AG20443 (cell line): ENCODE data around the gene DLG2.
"Not testable (repeated sequence)": the region's sequence is repeated elsewhere in the genome, so short reads cannot be mapped to it uniquely, and the experiment has no call there.

Experiments used
- DNase-seq: peaks from one replicate; pipeline ENCODE4 v3.0.0; 2012; ENCODE audit warnings: low spot score, mixed read lengths

The DLG2 gene

DNA sequence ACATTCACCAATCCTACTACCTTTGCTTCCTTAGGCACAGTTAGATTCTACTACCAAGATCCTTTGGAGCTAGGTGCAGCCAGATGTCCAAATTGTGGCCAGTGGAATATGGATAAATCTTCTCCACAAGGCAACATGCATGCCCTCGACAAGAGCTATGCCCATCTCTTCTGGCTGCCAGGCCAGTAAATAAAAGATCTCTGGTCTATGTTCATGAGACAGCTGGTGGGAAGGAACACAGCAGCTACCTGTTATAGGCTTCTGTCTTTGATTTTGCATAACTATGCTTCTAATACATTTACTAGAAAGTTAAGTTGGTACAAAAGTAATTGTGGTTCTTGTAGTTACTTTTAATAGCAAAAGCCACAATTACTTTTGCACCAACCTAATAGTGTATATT lies 182.7 kb downstream of the DLG2 start:
- no peak for DNase-seq

DNA sequence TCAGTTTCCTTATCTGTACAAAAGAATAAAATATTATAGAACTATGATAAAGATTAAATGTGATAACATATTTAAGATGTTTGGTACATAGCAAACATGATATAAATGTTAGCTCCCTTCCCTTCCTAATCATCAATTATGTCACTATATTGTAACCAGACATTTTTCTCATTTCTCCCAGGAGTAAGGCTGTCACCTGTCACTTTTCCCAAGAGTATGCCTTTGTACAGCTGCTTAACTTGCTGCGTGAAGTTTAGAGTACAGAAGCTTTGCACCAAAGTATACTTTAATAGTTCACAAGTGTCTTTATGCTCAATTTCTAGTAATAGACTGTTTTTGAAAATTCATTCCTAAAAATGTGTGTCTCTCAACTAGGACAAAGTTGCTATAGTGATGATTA lies 186.9 kb downstream of the DLG2 start:
- DNase-seq: no peak

DNA sequence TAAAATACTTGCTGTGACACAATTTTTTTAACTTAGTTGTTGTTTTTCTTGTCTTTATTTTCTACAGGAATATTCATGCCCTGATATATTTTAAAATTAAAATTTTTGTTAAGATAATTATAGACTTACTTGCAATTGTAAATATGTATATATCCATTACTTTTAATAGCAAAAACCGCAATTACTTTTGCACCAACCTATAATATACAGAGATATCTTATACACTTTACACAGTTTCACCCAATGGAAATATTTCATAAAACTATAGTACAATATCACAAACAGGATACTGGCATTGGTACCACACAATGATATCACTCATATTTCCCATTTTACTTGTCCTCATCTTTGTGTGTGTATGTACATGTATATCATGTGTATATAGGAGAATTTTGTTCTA lies 188.8 kb downstream of the DLG2 start:
- DNase-seq: no peak

DNA sequence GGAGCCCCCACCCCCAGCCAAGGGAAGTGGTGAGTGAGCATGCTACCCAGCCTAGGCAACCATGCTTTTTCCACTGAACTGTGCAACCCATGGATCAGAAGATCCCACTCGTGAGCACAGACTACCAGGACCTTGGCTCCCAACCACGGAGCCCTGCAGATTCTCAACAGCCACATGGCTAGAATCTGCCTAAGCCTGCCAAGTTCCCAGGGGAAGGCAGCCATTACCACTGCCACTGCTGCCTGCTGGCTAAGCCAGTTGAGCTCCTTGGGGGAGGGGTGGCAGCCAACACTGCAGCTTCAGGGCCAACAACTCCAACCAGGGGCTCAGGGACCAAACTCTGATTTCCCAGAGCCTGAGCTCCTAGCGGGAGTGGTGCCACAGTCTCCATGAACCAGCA lies 195.8 kb downstream of the DLG2 start:
- no peak for DNase-seq

DNA sequence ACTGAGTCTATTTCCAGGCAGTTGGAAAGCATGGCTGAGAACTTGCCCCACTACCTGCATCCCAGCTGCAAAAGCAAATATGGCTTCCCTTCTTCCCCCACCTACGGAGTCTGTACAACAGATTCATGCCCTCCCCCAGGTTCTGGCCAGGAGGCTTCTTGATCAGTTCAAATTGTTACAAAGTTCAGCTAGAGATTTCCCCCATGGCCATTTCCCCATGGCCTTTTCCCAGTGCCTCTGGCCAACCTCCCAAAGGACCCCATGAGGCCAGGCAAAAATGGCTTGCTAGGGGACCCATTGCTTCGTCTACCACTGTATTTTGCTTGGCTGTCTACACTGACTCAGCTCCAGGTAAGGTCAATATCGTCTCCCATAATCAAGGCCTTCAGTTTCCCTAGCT lies 203.3 kb downstream of the DLG2 start:
- no peak for DNase-seq

DNA sequence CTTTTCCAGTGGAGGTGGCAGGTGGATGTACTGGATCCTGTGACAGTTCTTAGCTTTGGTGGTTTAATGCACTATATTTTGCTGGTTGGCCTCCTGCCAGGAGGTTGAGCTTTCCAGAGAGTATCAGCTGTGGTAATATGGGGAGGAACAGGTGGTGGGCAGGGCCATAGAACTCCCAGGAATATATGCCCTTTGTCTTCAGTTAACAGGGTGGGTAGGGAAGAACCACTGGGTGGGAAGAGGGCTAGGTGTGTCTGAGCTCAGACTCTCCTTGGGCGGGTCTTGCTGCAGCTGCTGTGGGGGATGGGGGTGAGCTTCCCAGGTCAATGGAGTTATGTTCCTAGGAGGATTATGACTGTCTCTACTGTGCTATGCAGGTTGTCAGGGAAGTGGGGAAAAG lies 203.8 kb downstream of the DLG2 start:
- DNase-seq: no peak

DNA sequence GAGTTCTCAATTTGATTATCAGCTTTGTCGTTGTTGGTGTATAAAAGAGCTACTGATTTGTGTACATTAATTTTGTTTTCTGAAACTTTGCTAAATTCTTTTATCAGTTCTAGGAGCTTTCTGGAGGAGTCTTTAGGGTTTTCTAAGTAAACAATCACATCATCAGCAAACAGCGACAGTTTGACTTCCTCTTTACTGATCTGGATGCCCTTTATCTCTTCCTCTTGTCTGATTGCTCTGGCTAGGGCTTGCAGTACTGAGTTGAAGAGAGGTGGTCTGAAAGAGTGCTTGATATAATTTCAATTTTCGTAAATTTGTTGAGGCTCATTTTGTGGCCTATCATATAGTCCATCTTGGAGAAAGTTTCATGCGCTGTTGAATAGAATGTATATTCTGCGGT lies 213.0 kb downstream of the DLG2 start:
- DNase-seq: no peak

DNA sequence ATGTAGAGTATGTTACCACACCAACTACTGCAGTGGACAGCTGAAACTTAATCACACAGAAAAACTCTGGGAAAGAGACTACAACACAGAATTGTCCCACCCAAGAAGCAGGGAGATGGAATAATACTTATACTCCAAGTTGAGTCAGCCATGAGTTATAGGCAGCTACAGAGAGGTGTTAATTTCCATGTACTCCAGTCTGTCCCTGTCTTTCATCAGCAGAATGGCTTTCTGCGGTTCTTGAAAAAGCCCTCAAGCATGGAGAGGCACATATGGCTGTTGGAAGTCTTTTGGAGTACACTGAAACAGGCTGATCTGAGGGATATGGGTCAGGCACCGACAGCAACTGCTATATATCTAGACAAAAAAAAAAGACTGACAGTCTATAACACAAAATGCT lies 219.5 kb downstream of the DLG2 start:
- DNase-seq: no peak

DNA sequence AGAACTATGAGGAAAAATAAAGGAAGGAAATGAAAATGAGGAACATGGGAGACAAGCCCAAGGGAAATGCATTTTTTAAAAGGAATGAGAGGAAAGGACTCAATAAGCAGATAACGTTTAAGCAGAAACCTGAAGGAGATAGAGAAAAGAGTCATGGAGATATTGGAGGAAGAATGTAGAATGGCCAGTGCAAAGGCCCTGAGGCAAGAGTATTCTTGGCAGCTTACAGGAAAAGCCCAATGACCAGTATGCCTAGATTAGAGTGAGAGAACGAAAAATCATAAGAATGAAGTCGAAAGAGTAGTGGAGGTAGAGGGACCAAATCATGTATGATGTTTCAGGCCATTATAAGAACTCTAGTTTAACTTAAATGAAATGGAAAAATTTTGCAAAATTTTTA lies 220.3 kb downstream of the DLG2 start:
- no peak for DNase-seq

DNA sequence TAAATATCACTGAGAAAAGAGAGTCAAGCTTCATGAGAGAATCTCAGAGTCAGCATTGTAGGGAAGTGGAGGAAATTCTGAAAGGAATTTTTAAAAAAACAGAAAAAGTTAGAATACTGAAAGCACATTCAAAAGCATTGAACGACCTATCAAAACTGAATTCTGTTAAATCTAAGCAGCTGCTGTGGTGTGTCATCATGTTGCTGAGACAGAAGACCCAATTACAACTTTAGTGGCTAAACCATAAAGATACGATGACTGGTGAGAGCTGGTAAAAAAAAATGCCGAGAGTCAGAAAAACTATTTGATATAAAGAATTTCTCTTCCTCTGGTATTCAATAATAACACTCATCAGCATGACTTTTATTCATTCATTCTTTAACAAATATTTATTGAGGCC lies 220.8 kb downstream of the DLG2 start:
- no peak for DNase-seq

DNA sequence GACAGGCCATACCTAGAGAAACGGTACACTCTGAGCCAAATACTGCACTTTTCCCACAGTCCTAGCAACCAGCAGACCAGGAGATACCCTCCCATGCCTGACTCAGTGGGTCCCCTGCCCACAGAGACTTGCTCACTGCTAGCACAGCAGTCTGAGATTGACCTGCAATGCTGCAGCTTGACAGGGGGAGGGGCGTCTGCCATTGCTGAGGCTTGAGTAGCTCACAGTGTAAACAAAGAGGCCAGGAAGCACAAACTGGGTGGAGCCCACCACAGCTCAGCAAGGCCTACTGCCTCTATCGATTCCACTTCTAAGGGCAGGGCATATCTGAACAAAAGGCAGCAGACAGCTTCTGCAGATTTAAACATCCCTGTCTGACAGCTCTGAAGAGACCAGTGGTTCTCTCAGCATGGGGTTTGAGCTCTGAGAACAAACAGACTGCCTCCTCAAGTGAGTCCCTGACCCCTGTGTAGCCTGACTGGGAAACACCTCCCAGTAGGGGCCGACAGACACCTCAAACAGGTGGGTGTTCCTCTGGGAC lies 231.6 kb downstream of the DLG2 start:
- DNase-seq: not testable (repeated sequence)

DNA sequence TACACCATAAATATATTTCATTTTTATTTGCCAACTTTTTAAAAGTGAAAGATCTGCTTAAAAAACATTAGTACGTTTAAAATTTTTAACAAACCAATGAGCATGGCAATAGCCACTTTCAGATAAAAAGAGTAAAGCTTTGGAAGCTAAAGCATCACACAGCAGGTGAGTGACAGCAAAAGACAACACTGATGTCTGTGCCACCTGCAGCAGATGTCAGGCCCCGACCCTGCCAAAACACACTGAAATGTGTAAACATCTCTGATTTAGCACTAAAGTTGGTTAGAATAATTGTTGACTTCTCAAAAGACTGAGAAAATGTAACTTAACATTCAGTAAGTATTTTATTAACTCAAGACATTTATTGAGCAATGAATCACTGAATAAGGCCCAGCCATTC lies 232.9 kb downstream of the DLG2 start:
- DNase-seq: no peak

DNA sequence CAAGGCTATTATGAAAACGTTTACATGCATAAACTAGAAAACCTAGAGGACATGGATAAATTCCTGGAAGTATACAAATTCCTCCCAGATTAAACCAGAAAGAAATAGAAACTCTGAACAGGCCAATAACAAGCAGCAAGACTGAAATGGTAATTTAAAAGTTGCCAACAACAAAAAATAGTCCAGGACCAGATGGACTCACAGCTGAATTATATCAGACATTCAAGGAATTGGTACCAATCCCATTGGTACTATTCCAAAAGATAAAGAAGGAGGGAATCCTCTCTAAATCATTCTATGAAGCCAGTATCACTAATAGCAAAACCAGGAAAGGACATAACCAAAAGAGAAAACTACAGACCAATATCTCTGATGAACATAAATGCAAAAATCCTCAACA lies 236.0 kb downstream of the DLG2 start:
- no peak for DNase-seq

DNA sequence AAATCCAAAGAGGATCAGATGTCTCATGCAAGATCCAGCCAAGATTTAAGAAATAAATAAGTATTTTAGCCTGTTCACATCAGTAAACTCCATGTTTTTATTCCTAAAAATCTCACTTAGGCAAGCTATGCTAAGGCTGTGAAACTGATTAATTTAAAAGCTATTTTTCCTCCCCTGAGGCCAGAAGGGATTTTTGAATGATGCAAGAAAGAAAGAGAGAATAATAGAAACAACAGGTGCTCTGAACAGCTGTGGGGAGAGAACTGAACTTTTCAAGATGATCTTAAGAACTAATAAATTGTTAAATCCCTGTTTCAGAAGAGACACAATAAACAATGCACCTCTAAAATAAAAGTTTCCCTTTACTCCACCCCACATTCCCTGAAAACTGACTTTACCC lies 241.6 kb downstream of the DLG2 start:
- DNase-seq: no peak

DNA sequence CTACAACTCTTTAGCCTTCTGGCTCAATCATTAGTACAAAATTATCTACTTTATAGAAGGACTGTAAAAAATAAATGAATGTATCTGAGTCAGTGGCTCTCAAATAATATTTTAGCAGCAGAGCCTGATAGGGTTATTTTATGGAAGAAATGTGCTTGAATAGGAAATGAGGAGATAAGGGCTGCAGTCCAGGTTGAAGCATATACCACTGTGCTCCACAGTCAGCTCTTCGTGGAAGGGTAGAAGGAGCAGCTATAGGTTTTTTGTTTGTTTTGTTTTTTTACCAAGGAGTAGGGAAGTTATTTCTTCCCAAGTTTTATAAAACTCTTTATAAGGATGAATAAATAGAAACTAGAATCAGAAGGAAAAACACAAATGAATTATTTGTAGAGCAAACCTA lies 242.0 kb downstream of the DLG2 start:
- no peak for DNase-seq

DNA sequence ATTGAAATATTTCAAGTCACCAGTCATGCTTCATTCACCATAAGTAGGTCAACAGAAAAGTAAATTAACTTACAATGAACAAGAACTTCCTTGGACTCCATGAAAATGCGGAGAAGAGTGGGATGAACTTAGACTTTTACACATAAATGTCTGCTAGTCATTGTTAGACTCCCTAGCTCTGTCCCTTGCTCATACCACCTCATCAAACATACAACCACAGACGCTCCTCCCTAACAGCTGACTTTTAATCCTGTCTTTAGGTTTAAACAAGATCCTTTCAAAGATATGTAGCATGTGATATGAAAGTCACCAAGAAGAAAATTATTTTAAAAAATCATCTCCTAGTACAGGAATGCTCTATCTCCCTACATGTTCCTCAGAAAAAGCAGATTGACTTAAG lies 248.1 kb downstream of the DLG2 start:
- DNase-seq: no peak

DNA sequence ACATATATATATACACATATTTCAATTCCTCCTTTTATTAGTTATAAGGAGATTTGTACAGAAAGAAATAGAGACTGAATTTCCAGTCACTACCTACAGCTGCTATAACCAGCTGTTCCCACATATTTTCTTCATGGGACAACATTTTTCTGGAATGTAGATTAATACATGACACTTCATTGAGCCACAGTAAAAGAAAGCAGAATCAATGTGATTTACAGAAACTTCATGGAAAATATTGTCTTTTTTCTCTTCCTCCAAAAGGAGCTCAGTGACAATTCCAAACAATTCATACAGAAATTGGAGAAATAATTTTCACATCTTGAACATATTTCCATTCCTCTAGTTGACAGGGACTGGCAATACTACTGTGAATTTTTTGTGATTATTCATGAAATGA lies 249.2 kb downstream of the DLG2 start:
- no peak for DNase-seq

DNA sequence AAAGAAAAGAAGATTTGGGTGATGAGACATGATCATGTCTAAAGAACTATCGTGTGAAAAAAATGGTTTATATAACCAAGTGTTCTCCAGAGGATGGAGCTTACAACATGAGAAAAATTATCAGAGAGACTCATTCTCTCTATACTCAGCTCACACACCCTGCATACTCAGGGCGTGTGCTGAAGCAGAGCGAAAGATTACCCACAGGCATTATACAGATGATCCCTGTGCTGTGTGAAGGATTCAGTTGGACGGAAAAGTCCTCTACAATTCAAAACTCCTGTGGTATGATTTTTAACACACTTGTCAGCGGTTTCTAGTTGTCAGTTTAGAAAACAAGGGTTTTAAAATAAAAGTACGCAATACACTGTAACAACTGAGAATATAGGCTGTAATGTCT lies 267.3 kb downstream of the DLG2 start:
- no peak for DNase-seq

DNA sequence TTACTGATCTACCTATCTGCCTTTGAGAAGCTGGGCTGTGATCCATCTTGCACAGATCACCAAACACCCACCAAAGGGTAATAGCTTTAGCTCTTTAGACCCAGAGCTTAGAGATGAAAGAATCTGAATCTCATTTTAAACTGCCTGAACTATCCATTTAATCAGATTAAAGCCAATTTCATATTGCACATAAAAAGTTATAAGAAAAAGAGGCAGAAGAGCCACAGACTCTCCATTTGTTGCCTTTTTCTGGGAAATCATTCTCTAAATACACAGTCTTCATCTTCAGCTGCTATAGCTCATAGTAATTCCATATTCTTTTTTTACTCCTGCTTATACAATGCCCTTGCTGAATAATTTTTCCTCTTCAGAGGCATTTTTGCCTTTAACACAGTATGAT lies 271.2 kb downstream of the DLG2 start:
- no peak for DNase-seq

DNA sequence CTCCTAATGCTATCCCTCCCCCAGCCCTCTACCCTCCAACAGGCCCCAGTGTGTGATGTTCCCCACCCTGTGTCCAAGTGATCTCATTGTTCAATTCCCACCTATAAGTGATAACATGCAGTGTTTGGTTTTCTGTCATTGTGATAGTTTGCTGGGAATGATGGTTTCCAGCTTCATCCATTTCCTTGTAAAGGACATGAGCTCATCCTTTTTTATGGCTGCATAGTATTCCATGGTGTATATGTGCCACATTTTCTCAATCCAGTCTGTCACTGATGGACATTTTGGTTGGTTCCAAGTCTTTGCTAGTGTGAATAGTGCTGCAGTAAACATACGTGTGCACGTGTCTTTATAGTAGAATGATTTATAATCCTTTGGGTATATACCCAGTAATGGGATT lies 277.6 kb downstream of the DLG2 start:
- DNase-seq: not testable (repeated sequence)

DNA sequence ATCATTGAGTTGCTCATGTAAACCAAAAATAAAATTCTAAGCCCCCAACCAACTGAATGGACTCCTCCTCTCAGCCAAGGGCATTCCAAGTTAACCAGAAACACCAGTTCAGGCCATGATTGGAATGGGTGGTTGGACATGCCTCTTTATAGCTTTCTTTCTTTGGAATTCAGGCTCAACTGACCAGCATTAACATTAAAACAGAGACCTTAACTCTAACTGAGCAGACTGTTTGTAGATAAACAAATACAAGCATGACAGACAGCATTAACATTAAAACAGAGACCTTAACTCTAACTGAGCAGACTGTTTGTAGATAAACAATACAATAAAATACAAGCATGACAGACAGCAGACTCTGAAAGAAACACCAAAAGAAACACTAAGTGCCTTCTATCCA lies 278.2 kb downstream of the DLG2 start:
- no peak for DNase-seq

DNA sequence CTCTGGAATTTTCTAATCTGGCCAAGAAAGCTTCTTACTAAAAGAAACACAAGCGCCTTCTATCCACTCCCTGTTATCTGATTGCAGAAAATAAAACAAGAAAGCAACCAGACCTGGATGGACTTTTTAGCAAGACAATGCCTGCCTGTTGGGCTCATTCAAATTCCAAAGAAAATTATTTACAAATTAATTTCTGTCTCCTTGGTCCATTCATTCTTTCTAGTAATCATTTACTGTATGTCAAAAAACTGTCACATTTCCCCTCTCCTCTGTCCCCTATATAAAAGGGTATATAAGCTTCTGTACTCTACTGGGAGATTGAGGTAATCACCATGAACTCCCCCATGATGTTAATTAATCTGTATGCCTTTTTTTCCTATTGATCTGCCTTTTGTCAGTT lies 279.9 kb downstream of the DLG2 start:
- no peak for DNase-seq

DNA sequence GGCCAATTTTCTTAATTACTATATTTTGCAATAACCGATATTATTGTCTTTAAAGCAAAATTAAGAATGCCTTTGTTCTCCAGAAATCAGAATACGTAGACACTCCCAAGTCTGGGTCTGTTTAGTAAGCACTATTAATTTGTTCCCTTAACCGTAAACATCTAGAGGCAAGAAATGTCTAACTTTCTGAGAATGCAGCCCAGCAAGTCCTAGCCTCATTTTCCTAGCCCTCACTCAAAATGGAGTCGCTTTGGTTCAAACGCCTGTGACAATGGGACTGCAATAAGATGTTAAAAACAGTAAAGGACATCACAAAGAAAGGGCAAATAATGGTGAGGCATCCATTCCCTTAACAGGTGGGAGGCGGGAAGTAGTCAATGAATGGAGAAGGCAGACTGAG lies 280.7 kb downstream of the DLG2 start:
- no peak for DNase-seq

DNA sequence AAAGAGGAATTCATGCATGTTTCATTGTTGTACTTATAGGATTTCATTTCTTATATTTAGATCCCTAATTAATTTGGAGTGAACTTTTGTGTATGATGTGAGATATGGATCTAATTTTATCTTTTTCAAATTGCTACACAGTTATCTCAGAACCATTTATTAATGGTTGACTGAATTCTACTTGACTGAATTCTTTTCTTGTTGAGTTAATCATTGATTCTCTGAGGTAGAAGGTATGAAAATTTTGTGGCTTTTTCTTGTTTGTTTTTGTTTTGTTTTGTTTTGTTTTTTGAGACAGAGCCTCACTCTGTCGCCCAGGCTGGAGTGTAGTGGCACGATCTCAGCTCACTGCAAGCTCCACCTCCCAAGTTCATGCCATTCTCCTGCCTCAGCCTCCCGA lies 286.3 kb downstream of the DLG2 start:
- not testable (repeated sequence) for DNase-seq

DNA sequence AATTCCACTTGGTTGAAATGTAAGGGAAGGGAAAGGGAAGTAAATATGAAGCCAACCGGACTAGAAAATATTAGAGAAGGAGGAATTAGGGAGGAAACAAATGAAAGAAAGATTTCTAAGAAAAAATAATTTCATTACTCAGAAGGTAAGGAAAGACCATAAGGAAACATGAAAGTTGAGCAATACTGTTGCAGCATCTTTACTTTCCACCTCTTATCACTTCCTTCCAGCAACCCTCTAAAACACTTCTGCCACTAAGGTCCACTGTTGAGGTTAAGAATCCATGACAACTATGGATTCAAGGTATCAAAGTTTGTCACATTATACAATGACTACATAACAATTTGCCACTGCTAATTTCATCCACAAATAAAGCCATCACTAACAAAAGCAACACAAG lies 308.6 kb downstream of the DLG2 start:
- DNase-seq: no peak
